Measurements from ENCODE around the gene PLSCR1.

Gene PLSCR1

DNA sequence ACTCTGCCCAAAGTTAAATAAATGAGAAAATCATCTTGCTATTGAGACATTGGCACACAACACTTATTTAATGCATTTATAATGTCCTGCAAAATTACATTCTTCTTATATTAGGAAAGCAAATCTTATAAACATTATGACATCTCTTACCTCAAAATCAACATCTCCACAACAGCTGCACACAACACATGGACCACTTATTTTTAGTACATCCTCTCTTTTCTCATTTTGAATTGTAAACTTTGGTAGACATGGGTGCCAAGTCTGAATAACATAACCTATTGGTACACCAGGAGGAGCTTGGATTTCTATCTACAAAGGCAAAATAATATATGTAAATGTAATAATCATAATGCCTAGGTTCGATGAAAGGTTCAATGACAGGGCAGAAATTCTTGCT lies 23.0 kb downstream of the PLSCR1 start:
- in situ Hi-C loops (cut with HindIII; ENCODE audit: low pct_unique_long_range_greater_than_20kb, low sequenced_read_pairs) = no loop called here
- DNase-seq (ENCODE audit: low read depth in 1 of 2, low spot score in 1 of 2) = no peak
- no peak for TF ChIP-seq JUND (IDR thresholded peaks at IDR 0.05; ENCODE audit: low read depth)

DNA sequence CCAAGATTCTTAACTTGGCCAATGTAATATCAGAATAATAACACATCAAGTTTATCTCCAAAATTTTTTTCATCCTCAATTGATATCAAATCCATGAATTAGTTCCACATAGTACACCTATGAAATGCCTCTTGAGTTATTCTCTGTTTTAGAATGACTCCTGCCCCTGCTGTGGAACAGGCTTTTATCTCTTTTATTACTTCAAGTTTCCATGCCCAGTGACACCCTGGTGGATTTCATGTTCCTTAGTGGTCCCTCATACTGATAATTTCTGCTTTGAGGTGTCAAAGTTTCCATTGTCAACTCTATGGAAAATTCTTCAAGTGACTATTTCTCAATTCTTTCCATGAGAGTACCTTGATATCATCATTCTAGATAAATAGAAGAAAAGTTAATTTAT lies 24.6 kb downstream of the PLSCR1 start:
- in situ Hi-C loops (cut with HindIII; ENCODE audit: low pct_unique_long_range_greater_than_20kb, low sequenced_read_pairs) = no loop called here
- no peak for TF ChIP-seq JUND (IDR thresholded peaks at IDR 0.05; ENCODE audit: low read depth)

DNA sequence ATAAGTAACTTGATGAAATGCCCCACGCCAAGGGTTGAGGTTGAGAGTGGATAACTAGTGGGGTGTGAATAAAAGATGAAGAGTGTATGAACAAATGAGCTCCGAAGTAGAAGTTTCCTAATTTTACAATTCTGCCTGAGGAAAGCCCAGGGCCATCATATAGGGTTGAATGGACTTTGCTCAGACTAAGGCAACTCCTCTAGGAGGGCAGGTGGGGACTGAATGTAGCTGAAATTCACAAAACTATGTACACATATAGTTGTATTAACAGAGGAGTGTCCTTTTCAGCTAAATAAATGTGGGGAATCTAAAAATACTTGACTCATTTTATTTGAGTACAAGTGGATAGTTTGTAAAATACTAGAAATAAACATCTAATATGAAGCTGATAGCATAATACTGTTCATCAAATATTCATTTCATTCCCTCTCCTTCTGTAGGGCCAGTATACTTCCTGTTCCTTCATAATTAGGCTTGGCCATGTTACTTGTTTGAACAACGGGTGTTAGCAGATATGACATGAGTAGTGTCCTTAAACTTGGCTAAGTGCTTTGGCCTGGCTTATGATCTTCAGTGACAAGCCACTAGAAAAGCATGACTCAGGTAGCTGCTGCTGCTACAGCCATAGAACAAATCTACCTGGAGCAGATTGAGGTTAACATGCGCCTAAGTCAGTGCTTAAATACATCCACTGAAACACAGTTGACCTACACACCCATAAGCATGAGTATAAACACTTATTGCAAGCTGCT lies 26.5 kb downstream of the PLSCR1 start:
- peak in 1 of 2 experiments; percentile 10 for DNase-seq (ENCODE audit: low read depth in 1 of 2, low spot score in 1 of 2)
- in situ Hi-C loops (cut with HindIII; ENCODE audit: low pct_unique_long_range_greater_than_20kb, low sequenced_read_pairs) = no loop called here
- no peak for TF ChIP-seq JUND (IDR thresholded peaks at IDR 0.05; ENCODE audit: low read depth)

More for the DNA sequence above, 24.6 kb downstream of the PLSCR1 start:
- no peak for DNase-seq (ENCODE audit: low read depth in 1 of 2, low spot score in 1 of 2)

DNA sequence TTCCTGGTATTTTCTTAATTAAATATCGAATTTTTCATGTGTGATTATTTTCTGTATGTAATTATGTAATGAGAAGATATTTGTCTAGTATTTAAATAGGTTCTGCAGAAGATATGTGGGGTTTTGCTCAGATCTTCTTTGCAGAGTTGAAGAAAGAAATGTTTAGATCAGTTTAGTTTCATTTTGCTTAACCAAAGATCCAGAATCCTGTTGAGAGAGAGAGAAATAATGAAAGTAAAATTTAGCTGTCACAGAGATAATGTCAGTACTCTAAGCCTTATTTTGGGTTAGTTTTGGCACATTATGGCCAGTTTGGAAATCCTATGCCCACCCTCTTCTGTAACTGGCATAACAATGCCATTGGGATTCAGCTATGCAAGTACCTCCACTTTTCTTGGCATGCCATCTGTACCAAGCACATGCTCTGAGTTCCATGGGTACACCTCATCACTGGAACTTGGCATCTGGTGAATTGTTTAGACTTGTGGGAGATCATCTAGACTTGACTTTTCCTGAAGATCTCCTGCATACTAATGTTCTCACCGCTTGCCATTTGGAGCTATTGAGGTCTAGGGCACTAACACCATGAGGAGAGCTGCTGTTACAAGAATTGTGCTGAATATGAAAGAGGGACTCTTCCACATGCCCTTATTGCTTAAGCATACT lies 30.9 kb downstream of the PLSCR1 start:
- in situ Hi-C loops (cut with HindIII; ENCODE audit: low pct_unique_long_range_greater_than_20kb, low sequenced_read_pairs) = no loop called here
- DNase-seq (ENCODE audit: low read depth in 1 of 2, low spot score in 1 of 2) = no peak
- TF ChIP-seq JUND (IDR thresholded peaks at IDR 0.05; ENCODE audit: low read depth) = no peak

DNA sequence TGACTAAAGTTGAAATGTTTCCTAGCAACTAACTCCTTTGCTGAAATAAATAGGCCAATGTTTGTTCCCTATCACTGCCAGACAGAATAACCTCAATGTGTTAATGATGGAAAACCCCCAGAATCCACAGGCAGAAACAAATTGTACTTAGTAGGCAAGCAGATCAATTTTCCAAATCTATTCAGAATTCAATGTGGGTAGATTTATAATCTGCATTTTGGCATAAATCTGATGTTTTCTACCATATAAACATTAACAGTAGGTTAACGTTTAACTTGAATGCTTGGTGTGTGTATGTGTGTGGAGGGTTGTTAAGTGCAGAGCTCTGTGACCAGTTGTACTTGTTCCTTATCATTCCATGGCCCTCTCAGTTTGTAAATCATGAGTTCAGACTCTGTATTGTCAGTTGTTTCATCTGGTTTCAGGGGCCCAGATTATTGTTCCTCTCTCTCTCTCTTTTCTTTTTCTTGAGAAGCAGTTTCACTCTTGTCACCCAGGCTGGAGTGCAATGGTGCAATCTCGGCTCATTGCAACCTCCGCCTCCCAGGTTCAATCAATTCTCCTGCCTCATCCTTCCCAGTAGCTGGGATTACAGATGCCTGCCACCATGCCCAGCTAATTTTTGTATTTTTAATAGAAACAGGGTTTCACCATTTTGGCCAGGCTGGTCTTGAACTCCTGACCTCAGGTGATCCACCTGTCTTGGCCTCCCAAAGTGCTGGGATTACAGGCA lies 32.8 kb downstream of the PLSCR1 start:
- no peak for TF ChIP-seq JUND (IDR thresholded peaks at IDR 0.05; ENCODE audit: low read depth)
- no peak for DNase-seq (ENCODE audit: low read depth in 1 of 2, low spot score in 1 of 2)
- in situ Hi-C loops (cut with HindIII; ENCODE audit: low pct_unique_long_range_greater_than_20kb, low sequenced_read_pairs) = no loop called here

DNA sequence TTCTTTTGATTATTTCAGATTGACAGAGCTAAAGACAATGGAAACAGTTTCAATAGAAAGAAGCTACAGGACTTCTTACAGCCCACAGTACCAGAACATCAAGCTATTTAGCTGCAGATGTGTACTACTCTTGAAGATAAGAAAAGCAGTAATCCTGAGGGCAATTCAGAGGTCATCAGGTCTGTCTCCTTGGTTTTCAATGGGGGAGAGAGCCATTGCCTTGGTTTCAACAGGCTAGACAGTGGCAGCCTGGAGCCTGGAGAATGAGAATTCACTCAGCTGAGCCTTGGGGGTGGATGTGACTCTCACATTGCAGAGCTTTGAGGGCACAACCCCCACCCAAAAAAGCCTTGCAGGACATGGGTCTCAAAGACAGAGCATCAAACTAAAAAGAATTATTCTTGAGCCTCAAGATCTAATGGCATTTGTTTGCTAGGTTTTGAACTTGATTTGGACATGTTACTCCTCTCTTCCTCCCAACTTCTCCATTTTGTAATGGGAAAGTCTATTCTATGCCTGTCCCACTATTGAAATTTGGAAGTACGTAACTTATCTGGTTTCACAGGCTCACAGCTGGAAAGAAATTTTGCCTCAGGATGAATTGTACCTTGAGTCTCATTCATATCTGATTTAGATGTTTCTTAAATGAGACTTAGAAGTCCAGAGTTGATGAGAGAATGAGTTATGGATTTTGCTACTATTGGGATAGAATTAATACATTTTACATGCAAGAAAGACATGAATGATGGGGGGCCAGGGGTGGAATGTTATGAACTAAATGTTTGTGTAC lies 36.9 kb downstream of the PLSCR1 start:
- in situ Hi-C loops (cut with HindIII; ENCODE audit: low pct_unique_long_range_greater_than_20kb, low sequenced_read_pairs) = no loop called here
- no peak for DNase-seq (ENCODE audit: low read depth in 1 of 2, low spot score in 1 of 2)
- TF ChIP-seq JUND (IDR thresholded peaks at IDR 0.05; ENCODE audit: low read depth) = no peak

DNA sequence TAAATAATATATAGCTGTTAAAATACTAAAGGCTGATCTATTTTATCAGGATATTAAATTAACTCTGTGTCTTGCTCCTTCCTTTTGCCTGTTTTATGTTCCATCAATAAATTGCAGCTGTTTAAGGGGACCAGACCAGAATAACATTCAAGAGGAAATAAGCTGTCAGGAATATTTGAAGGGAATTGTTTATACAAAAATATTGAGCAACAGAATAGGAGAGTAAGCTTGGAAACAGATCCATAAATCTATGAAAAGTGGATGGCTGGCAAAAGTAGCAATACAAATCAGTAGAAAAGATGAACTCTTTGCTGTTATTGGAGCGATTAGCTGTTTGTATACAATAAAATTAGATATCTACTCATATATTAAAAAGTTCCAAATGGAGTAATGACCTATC lies 38.9 kb downstream of the PLSCR1 start:
- in situ Hi-C loops (cut with HindIII; ENCODE audit: low pct_unique_long_range_greater_than_20kb, low sequenced_read_pairs) = no loop called here
- TF ChIP-seq JUND (IDR thresholded peaks at IDR 0.05; ENCODE audit: low read depth) = no peak
- no peak for DNase-seq (ENCODE audit: low read depth in 1 of 2, low spot score in 1 of 2)

DNA sequence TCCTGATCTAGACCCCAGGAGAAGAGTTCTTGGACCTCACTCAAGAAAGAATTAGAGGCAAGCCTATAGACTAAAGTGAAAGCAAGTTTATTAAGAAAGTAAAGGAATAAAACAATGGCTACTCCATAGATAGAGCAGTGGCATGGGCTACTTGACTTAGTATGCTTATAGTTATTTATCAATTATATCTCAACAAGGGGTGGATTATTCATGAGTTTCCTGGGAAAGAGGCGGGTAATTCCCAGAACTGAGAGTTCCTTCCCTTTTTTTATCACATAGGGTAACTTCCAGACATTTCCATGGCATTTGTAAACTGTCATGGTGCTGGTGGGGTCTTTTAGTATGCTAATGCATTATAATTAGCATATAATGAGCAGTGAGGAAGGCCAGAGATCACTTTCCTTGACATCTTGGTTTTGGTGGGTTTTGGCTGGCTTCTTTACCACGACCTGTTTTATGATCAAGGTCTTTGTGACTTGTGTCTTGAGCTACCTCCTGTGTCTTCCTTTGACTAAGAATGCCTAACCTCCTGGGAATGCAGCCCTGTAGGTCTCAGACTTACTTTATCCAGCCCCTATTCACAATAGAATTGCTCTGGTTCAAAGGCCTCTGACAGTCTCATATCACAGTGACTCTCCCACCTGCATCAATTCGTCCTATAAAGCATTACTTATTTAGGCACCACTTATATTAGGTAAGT lies 39.8 kb downstream of the PLSCR1 start:
- DNase-seq (ENCODE audit: low read depth in 1 of 2, low spot score in 1 of 2) = no peak
- TF ChIP-seq JUND (IDR thresholded peaks at IDR 0.05; ENCODE audit: low read depth) = no peak
- in situ Hi-C loops (cut with HindIII; ENCODE audit: low pct_unique_long_range_greater_than_20kb, low sequenced_read_pairs) = no loop called here

DNA sequence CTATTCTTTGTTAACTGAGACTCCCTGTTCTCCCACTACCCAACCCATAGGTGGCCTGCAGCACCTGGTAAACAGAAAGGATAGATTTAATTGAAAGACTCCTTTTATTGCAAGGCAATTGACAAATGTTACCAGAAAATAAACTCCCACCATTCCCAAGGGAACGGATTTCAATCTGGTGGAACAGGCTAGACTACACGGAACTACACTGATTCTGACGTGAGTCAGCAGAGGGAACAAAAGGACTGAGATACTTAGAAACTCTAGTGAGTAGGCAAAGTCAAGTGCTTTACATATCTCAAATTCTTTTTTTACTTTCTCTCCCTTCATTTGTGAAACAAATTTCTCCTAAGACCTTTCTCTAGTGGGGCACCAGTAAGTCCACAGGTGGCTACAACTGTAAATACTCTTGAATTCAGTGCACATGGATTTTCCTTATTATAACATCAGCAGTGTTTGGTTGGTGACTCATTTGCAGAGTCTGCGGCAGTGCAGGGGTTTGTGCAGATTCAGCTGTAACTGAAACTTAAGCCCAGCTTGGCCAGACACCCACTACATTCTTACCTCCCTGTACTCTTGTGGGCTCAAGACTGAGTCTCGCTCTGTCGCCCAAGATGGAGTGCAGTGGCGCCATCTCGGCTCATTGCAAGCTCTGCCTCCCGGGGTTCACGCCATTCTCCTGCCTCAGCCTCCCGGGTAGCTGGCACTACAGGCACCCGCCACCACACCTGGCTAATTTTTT lies 40.8 kb downstream of the PLSCR1 start:
- in situ Hi-C loops (cut with HindIII; ENCODE audit: low pct_unique_long_range_greater_than_20kb, low sequenced_read_pairs) = no loop called here
- TF ChIP-seq JUND (IDR thresholded peaks at IDR 0.05; ENCODE audit: low read depth) = no peak
- peak in 1 of 2 experiments; percentile 72 for DNase-seq (ENCODE audit: low read depth in 1 of 2, low spot score in 1 of 2)

DNA sequence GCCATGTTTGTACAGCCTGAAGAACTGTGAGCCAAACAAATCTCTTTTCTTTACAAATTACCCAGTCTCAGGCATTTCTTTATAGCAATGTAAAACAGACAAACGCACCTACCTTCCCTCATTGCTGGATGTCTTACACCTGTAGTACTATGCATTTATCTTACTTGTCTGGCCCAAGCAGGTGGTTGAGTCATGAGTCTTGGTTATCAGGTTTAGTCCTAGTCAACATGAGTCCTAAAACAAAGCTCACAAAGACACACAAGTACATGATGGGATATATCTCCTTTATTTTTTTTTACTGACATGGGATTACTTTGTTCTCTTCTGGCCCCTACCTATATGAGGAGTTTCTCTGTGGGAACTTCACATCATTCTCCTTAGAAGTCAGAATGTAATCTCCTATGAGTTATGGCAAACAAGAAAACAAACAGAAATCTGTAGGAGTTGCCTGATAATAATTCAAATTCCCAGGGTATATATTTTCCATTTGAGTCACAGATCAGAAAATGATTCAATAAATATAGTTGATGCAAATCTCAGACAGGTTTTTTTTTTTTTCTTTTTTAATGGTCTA lies 41.4 kb downstream of the PLSCR1 start:
- in situ Hi-C loops (cut with HindIII; ENCODE audit: low pct_unique_long_range_greater_than_20kb, low sequenced_read_pairs) = no loop called here

DNA sequence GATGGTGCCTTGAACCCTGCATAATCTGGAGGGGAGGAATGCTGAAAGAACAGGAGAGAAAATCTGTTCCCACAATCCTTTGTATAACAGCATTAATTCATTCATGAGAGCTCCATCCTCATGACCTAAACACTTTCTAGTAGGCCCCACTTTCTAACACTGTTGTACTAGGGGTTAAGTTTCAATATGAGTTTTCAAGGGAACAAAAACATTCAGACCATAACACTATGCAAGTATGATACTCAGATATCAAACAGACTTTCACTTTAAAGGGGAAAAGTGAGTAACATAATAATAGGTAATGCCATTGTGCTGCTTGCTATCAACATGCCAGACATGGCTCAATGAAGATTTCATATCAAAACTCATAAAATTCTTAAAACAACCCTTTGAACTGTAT lies 42.7 kb downstream of the PLSCR1 start:
- no peak for DNase-seq (ENCODE audit: low read depth in 1 of 2, low spot score in 1 of 2)
- in situ Hi-C loops (cut with HindIII; ENCODE audit: low pct_unique_long_range_greater_than_20kb, low sequenced_read_pairs) = no loop called here
- no peak for TF ChIP-seq JUND (IDR thresholded peaks at IDR 0.05; ENCODE audit: low read depth)

More for the DNA sequence above, 41.4 kb downstream of the PLSCR1 start:
- TF ChIP-seq JUND (IDR thresholded peaks at IDR 0.05; ENCODE audit: low read depth) = no peak
- DNase-seq (ENCODE audit: low read depth in 1 of 2, low spot score in 1 of 2) = no peak
